LNCAP (cell line): ENCODE measurements around the gene SASH1.

Experiments used
- CTCF ChIP-seq: fragments of 450-650 bp; IDR thresholded peaks from 2 replicates; pipeline ENCODE4 v1.5.1; 2017; ENCODE audit warnings: mild to moderate bottlenecking

Gene SASH1

GRCh38 chr6:148465670-148466069, 123.0 kb downstream of the SASH1 start:
- no peak for TF ChIP-seq CTCF

GRCh38 chr6:148466158-148466557, 123.5 kb downstream of the SASH1 start:
- no peak for TF ChIP-seq CTCF

GRCh38 chr6:148467926-148468325, 125.3 kb downstream of the SASH1 start:
- no peak for TF ChIP-seq CTCF

GRCh38 chr6:148470156-148470555, 127.5 kb downstream of the SASH1 start:
- no peak for TF ChIP-seq CTCF

- no peak for TF ChIP-seq CTCF
Observed at GRCh38 chr6:148470606-148471465, 128.2 kb downstream of the SASH1 start.

GRCh38 chr6:148471624-148472159, 129.1 kb downstream of the SASH1 start:
- TF ChIP-seq CTCF = no peak

- TF ChIP-seq CTCF = no peak
Observed at GRCh38 chr6:148472171-148473105, 129.8 kb downstream of the SASH1 start.
